ENCODE measurements around the gene TNFSF10.

GRCh38 chr3:172546628-172547214 lies 23.5 kb upstream of the TNFSF10 start:
- no peak for TF ChIP-seq HMGXB4 (CRISPR knock-in tag; IDR thresholded peaks at IDR 0.05)
- TF ChIP-seq TP53 (CRISPR knock-in tag; IDR thresholded peaks at IDR 0.05): no peak
- TF ChIP-seq ZNF425 (CRISPR knock-in tag; conservative IDR thresholded peaks at IDR 0.05): no peak
- no peak for TF ChIP-seq STAT6 (CRISPR knock-in tag; conservative IDR thresholded peaks at IDR 0.05; ENCODE audit: low read depth)
- TF ChIP-seq CTCF (IDR thresholded peaks at IDR 0.05): no peak
- no peak for TF ChIP-seq FOXJ3 (CRISPR knock-in tag; IDR thresholded peaks at IDR 0.05; ENCODE audit: borderline replicate concordance)
- no peak for TF ChIP-seq MAX (CRISPR knock-in tag; IDR thresholded peaks at IDR 0.05)
- no peak for TF ChIP-seq FOXK1 (CRISPR knock-in tag; IDR thresholded peaks at IDR 0.05)
- no peak for TF ChIP-seq ATF1 (CRISPR knock-in tag; IDR thresholded peaks at IDR 0.05)
- TF ChIP-seq IRF1 (CRISPR knock-in tag; IDR thresholded peaks at IDR 0.05): no peak
- TF ChIP-seq SMAD3 (CRISPR knock-in tag; IDR thresholded peaks at IDR 0.05; ENCODE audit: borderline replicate concordance): no peak
- TF ChIP-seq USF2 (CRISPR knock-in tag; IDR thresholded peaks at IDR 0.05): no peak
- TF ChIP-seq ATF2 (CRISPR knock-in tag; IDR thresholded peaks at IDR 0.05; ENCODE audit: borderline replicate concordance, low read depth): no peak

All from WTC11 (cell line).